Measurements from ENCODE around the gene HOPX.

GRCh38 chr4:56651056-56651350 is 30.1 kb downstream of the HOPX start:
- no peak for TF ChIP-seq POLR2A (IDR thresholded peaks at IDR 0.05; ENCODE audit: low read depth, low read length)
- TF ChIP-seq, protein P1, sequence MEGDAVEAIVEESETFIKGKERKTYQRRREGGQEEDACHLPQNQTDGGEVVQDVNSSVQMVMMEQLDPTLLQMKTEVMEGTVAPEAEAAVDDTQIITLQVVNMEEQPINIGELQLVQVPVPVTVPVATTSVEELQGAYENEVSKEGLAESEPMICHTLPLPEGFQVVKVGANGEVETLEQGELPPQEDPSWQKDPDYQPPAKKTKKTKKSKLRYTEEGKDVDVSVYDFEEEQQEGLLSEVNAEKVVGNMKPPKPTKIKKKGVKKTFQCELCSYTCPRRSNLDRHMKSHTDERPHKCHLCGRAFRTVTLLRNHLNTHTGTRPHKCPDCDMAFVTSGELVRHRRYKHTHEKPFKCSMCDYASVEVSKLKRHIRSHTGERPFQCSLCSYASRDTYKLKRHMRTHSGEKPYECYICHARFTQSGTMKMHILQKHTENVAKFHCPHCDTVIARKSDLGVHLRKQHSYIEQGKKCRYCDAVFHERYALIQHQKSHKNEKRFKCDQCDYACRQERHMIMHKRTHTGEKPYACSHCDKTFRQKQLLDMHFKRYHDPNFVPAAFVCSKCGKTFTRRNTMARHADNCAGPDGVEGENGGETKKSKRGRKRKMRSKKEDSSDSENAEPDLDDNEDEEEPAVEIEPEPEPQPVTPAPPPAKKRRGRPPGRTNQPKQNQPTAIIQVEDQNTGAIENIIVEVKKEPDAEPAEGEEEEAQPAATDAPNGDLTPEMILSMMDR (conservative IDR thresholded peaks at IDR 0.05; ENCODE audit: low read depth, low read length) = no peak
- no peak for TF ChIP-seq RFX5 (IDR thresholded peaks at IDR 0.05; ENCODE audit: low read depth, low read length)
- no peak for TF ChIP-seq SMC3 (IDR thresholded peaks at IDR 0.05; ENCODE audit: low read depth, low read length)
- TF ChIP-seq CHD1 (IDR thresholded peaks at IDR 0.05; ENCODE audit: low read depth, low read length) = no peak
- TF ChIP-seq MAZ (IDR thresholded peaks at IDR 0.05; ENCODE audit: borderline replicate concordance, low read depth, low read length) = no peak
- TF ChIP-seq, protein P2, sequence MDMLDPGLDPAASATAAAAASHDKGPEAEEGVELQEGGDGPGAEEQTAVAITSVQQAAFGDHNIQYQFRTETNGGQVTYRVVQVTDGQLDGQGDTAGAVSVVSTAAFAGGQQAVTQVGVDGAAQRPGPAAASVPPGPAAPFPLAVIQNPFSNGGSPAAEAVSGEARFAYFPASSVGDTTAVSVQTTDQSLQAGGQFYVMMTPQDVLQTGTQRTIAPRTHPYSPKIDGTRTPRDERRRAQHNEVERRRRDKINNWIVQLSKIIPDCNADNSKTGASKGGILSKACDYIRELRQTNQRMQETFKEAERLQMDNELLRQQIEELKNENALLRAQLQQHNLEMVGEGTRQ (IDR thresholded peaks at IDR 0.05; ENCODE audit: low read depth, low read length) = no peak
- TF ChIP-seq RAD21 (IDR thresholded peaks at IDR 0.05; ENCODE audit: low read length) = no peak
- no peak for TF ChIP-seq FOS (IDR thresholded peaks at IDR 0.05; ENCODE audit: low read depth, low read length)
- no peak for TF ChIP-seq MXI1 (IDR thresholded peaks at IDR 0.05; ENCODE audit: borderline replicate concordance, low read depth, low read length)
- no peak for TF ChIP-seq ELK1 (IDR thresholded peaks at IDR 0.05; ENCODE audit: borderline replicate concordance, low read depth, low read length)
